Kidney epithelial cell (primary cell): ENCODE data around the gene AGT. TPM values are rescaled to one million over a fixed set of nuclear protein-coding genes. Genes with fewer than 3 reads are reported as not detected.

Experiments used
- DNase-seq: peaks from one replicate; pipeline ENCODE4 v3.0.0-alpha.2; 2010; ENCODE audit warnings: low read depth
- H3K27me3 ChIP-seq: 2 replicates; pipeline ENCODE4 v1.6.0; 2011; ENCODE audit warnings: low read length; ENCODE audit not compliant: control insufficient read depth, insufficient read depth
- H3K36me3 ChIP-seq: 2 replicates; pipeline ENCODE4 v1.5.1; 2011; ENCODE audit warnings: low read length; ENCODE audit not compliant: control insufficient read depth, insufficient read depth
- H3K4me3 ChIP-seq: 2 replicates; pipeline ENCODE4 v1.5.1; 2011; ENCODE audit warnings: low read depth, mild to moderate bottlenecking, control low read depth, low read length
- CTCF ChIP-seq: IDR thresholded peaks from 2 replicates; pipeline ENCODE4 v1.5.1; 2011; ENCODE audit warnings: mild to moderate bottlenecking, moderate library complexity, low read length, control low read depth, inconsistent platforms; ENCODE audit not compliant: insufficient read depth, poor library complexity, severe bottlenecking
- total RNA-seq: library from RNA; depleted of rRNA; stranded (reverse); fragments of >200 nt; gene quantifications from 2 replicates; pipeline ENCODE4 v1.2.3, GENCODE V29; 2015

AGT gene
- total RNA-seq, 1 donor from 2014 or later: 3.9 TPM

GRCh38 chr1:230680300-230681025 is 33.5 kb downstream of the AGT start:
- TF ChIP-seq CTCF: no peak
- no peaks in the 10 kb centered on the region for H3K36me3 ChIP-seq
- no peaks in the 10 kb centered on the region for H3K27me3 ChIP-seq
- no peak overlapping the region for H3K4me3 ChIP-seq
- DNase-seq: no peak

DNA sequence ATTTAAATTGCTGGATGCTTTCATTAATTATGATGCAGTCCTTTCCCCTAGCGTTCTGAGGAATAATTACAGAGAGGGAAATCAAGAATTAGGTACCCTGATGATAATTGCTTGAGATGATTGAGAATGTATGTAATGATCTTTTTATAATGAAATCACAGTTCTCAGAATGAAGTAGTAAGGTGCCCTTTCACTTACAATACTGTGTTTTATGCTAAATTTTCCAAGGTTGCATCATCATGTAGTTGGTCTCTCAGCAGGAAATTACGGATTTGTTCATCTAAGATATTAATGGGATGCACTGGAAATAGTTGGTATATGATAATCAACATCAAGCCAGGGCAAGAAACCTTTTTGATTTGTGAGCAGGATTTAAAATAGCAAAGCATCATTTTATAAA is 34.1 kb downstream of the AGT start:
- H3K4me3 ChIP-seq: no peak overlapping the region
- TF ChIP-seq CTCF: no peak
- H3K27me3 ChIP-seq: no peaks in the 10 kb centered on the region
- no peak for DNase-seq
- no peaks in the 10 kb centered on the region for H3K36me3 ChIP-seq

DNA sequence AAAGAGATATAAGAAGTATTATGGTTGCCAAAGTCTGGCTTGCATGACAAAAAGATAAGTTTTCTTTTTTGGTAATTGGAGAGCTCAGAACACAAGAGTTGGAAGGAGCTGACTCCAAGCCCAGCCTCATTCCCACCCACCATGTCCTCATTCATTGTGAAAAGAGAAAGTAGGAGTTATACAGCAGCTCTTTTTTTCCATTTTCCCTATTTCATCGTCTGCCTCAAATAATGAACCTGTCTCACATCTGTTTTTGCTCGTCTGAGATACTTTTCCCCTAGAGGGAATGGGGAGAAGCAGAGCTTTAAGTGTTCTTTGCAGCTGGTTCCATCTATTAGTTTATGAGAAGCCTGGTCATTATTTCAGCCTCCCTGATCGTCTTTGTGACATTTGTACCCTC is 34.7 kb downstream of the AGT start:
- no peak for DNase-seq
- H3K27me3 ChIP-seq: no peaks in the 10 kb centered on the region
- no peaks in the 10 kb centered on the region for H3K36me3 ChIP-seq
- no peak for TF ChIP-seq CTCF
- no peak overlapping the region for H3K4me3 ChIP-seq

- Histone ChIP-seq H3K4me3 (no peak overlapping the region), H3K36me3 (no peaks in the 10 kb centered on the region), H3K27me3 (no peaks in the 10 kb centered on the region)
- TF ChIP-seq CTCF: no peak
- DNase-seq: no peak
Observed at GRCh38 chr1:230677200-230677599, 36.7 kb downstream of the AGT start.

DNA sequence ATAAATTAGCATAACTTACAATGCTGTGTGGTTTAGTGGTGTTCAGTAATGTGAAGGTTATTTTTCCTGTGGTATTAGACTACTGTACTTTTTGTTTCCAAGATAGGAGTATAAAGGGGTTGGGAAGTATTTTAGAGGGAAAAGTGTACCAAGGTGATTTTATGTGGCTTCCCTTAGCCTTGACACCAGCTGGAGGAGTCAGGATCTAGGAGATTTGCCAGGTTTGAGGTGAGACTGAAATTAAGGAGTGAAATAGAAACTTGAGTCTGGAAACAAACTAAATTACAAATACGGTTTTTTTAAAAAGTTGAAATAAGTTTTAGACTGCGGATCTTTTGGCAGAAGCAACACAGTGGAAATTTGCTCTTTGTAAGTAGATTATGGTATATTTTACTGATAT is 39.3 kb downstream of the AGT start:
- Histone ChIP-seq H3K4me3 (no peak overlapping the region), H3K36me3 (no peaks in the 10 kb centered on the region), H3K27me3 (no peaks in the 10 kb centered on the region)
- no peak for DNase-seq
- no peak for TF ChIP-seq CTCF

- no peak for TF ChIP-seq CTCF
Observed at GRCh38 chr1:230669543-230669942, 44.4 kb downstream of the AGT start.

More at GRCh38 chr1:230669543-230669942, 44.4 kb downstream of the AGT start:
- peaks cover 1% of the 10 kb centered on the region for H3K36me3 ChIP-seq
- DNase-seq: no peak
- no peak overlapping the region for H3K4me3 ChIP-seq
- no peaks in the 10 kb centered on the region for H3K27me3 ChIP-seq
